Spleen (tissue), 11 donors: ENCODE measurements around the gene GRPR. TPM values are rescaled to one million over a fixed set of nuclear protein-coding genes. Genes with fewer than 3 reads are reported as not detected.

Experiments
- DNase-seq: peaks from one replicate; pipeline ENCODE4 v3.0.0-alpha.2; 2020
- H3K27ac ChIP-seq, 8 donors: fragments of 200-600 bp; sonication (generic) in 7 of 8; 1 replicate in 4 of 8; 2 replicates in 4 of 8; pipeline versions ENCODE4 v1.5.0 to v1.8.0; 2016 to 2021; ENCODE audit warnings: inconsistent platforms in 4 of 8, mild to moderate bottlenecking in 4 of 8, moderate library complexity in 1 of 8
- H3K27me3 ChIP-seq, 7 donors: fragments of 200-600 bp; sonication (generic) in 6 of 7; replicated peaks in 1 of 7; 1 replicate in 4 of 7; 2 replicates in 3 of 7; pipeline versions ENCODE4 v1.5.0 to v1.8.0; 2016 to 2021; ENCODE audit warnings: inconsistent platforms in 3 of 7, mild to moderate bottlenecking in 1 of 7
- H3K36me3 ChIP-seq, 6 donors: fragments of 200-600 bp; sonication (generic) in 5 of 6; 1 replicate in 4 of 6; 2 replicates in 2 of 6; pipeline versions ENCODE4 v1.5.0 to v1.8.0; 2016 to 2021; ENCODE audit warnings: inconsistent platforms in 2 of 6
- H3K4me1 ChIP-seq, 6 donors: fragments of 200-600 bp; sonication (generic) in 5 of 6; 1 replicate in 3 of 6; 2 replicates in 3 of 6; pipeline versions ENCODE4 v1.5.0 to v1.8.0; 2016 to 2021; ENCODE audit warnings: inconsistent platforms in 3 of 6
- H3K4me3 ChIP-seq, 8 donors: fragments of 200-600 bp; sonication (generic) in 7 of 8; 1 replicate in 4 of 8; 2 replicates in 4 of 8; pipeline versions ENCODE4 v1.5.0 to v1.8.0; 2016 to 2021; ENCODE audit warnings: inconsistent platforms in 4 of 8, mild to moderate bottlenecking in 4 of 8, moderate library complexity in 2 of 8
- H3K9me3 ChIP-seq, 8 donors: fragments of 200-600 bp; sonication (generic) in 7 of 8; 1 replicate in 4 of 8; 2 replicates in 4 of 8; pipeline versions ENCODE4 v1.5.0 to v1.8.0; 2016 to 2021; ENCODE audit warnings: inconsistent platforms in 4 of 8
- POLR2A ChIP-seq, 3 donors: fragments of 450-650 bp; IDR thresholded peaks; one replicate each; pipeline ENCODE4 v1.5.1; 2017; ENCODE audit warnings: antibody characterized with exemption in 3 of 3, mild to moderate bottlenecking in 1 of 3
- POLR2AphosphoS5 ChIP-seq, 3 donors: sonication (generic); formaldehyde crosslinking; IDR thresholded peaks; one replicate each; pipeline ENCODE4 v1.5.1; 2017; ENCODE audit warnings: antibody characterized with exemption in 3 of 3
- WGBS, 5 donors: extraction: QIAGEN DNeasy Blood & Tissue Kit in 3 of 5; methylation state at CpG; one replicate each; pipeline versions ENCODE4 v1.1.5 to v1.1.7; 2013 to 2018; 5-methylcytosine and 5-hydroxymethylcytosine counted together
- intact Hi-C: fragments of 100-400 bp; cut with DNase I; formaldehyde crosslinking; loops from one replicate; pipeline ENCODE4 v1.15.0; 2023; ENCODE audit warnings: low total_unique reads
- polyA plus RNA-seq, 3 donors: library from polyadenylated mRNA; stranded (reverse); fragments of 200-250 nt; gene quantifications; one replicate each; pipeline ENCODE4 v1.2.1, GENCODE V29; 2013
- total RNA-seq, 7 donors: library from RNA; depleted of rRNA in 3 of 7; stranded (reverse); fragments of >200 nt in 3 of 7; fragmentation: NEBNext Ultra II Directional in 4 of 7; extraction: Animal tissue kit (Norgen Biotek cat#: 25700) in 4 of 7; gene quantifications; one replicate each; pipeline versions ENCODE4 v1.1.0 to v1.2.1, GENCODE V29; 2016 to 2021
- TF ChIP-seq, protein P1 (sequence below), 11 experiments: fragments of 200-600 bp in 7 of 11; fragments of 450-650 bp in 4 of 11; sonication (generic) in 4 of 11; IDR thresholded peaks in 8 of 11; conservative IDR thresholded peaks in 3 of 11; 1 replicate in 7 of 11; 2 replicates in 4 of 11; pipeline versions ENCODE4 v1.4.0 to v1.8.0; 2016 to 2021; ENCODE audit warnings: antibody characterized with exemption in 11 of 11, inconsistent platforms in 4 of 11, mild to moderate bottlenecking in 1 of 11
- donor health status: healthy with polysubstance abuse.
- donor health status: DM: no; HTN: no; CAD: no; lungs with moderate emphysema.
- donor health status: DM: no; HTN: no; CAD: no.
- donor health status: Bipolar disorder and iron deficiency.
- donor health status: healthy.
- donor health status: DM: no; HTN: no; CAD: no.
- donor health status: DM: yes; HTN: yes; CAD: no.

GRPR gene
- total and polyA plus RNA-seq, 10 donors, result 0.06 to 0.47 (median 0.23) TPM; not detected in 6

DNA sequence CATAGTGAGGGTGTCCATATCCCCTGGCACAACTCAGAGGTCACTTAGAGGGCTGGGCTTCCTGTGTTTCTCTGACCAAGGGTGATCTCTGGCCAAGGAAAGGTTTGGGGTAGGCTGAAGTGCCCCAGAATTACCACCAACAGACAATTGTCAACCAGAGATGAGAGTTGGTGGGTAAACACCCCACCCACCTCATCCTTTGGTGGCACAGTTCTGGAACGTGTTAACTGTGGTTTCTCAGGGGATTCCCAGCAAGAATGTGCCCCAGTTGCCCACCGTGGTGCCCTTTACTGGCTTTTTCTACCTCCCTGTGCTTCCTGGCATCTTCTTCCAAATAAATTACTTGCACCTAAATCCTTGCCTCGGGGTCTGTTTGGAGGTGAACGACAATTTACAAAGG lies 17.1 kb downstream of the GRPR start:
- TF ChIP-seq POLR2A (IDR thresholded peaks at IDR 0.05), result no peak
- no peak for TF ChIP-seq POLR2AphosphoS5 (IDR thresholded peaks at IDR 0.05)
- TF ChIP-seq, protein P1, sequence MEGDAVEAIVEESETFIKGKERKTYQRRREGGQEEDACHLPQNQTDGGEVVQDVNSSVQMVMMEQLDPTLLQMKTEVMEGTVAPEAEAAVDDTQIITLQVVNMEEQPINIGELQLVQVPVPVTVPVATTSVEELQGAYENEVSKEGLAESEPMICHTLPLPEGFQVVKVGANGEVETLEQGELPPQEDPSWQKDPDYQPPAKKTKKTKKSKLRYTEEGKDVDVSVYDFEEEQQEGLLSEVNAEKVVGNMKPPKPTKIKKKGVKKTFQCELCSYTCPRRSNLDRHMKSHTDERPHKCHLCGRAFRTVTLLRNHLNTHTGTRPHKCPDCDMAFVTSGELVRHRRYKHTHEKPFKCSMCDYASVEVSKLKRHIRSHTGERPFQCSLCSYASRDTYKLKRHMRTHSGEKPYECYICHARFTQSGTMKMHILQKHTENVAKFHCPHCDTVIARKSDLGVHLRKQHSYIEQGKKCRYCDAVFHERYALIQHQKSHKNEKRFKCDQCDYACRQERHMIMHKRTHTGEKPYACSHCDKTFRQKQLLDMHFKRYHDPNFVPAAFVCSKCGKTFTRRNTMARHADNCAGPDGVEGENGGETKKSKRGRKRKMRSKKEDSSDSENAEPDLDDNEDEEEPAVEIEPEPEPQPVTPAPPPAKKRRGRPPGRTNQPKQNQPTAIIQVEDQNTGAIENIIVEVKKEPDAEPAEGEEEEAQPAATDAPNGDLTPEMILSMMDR (IDR thresholded peaks at IDR 0.05 in 8 of 11, conservative IDR thresholded peaks at IDR 0.05 in 3 of 11), result no peak
- H3K27me3 ChIP-seq, result peaks cover 0 to 23% (median 0%) of the 10 kb centered on the region in 7 donors
- no peak overlapping the region for H3K27ac ChIP-seq
- WGBS, 5 donors, result 47 to 57% (median 55%) methylated on average over 4 of the region's 4 CpGs
- intact Hi-C loops, result no loop called here
- no peak overlapping the region for H3K4me3 ChIP-seq
- H3K4me1 ChIP-seq, result no peaks in the 10 kb centered on the region
- peaks cover 0 to 4% (median 0%) of the 10 kb centered on the region in 8 donors for H3K9me3 ChIP-seq
- no peaks in the 10 kb centered on the region for H3K36me3 ChIP-seq
- no peak for DNase-seq

DNA sequence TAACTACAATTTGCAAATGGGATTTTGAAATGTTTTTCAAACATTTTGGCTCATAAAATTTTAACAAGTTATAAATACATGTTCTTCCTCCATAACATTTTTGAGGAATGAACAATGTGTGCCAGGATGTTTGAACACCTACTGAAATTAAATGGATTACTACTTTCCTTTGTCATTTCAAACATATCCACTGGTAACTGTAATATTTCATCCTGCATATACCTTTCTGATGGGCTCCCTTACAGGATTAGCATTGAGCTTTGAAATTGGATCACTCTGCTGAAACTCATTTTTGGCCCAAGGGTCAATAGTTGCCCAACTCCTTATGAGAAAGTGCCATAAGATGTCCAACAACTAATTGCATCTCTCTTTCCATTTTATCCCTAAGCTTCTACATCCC lies 17.6 kb downstream of the GRPR start:
- DNase-seq, result no peak
- H3K4me3 ChIP-seq, result no peak overlapping the region
- no peaks in the 10 kb centered on the region for H3K4me1 ChIP-seq
- peaks cover 0 to 4% (median 0%) of the 10 kb centered on the region in 8 donors for H3K9me3 ChIP-seq
- H3K27me3 ChIP-seq, result peaks cover 0 to 21% (median 0%) of the 10 kb centered on the region in 7 donors
- H3K27ac ChIP-seq, result no peak overlapping the region
- no peaks in the 10 kb centered on the region for H3K36me3 ChIP-seq
- intact Hi-C loops, result no loop called here
- no peak for TF ChIP-seq POLR2AphosphoS5 (IDR thresholded peaks at IDR 0.05)
- TF ChIP-seq, protein P1 (IDR thresholded peaks at IDR 0.05 in 8 of 11, conservative IDR thresholded peaks at IDR 0.05 in 3 of 11), result no peak
- TF ChIP-seq POLR2A (IDR thresholded peaks at IDR 0.05), result no peak

DNA sequence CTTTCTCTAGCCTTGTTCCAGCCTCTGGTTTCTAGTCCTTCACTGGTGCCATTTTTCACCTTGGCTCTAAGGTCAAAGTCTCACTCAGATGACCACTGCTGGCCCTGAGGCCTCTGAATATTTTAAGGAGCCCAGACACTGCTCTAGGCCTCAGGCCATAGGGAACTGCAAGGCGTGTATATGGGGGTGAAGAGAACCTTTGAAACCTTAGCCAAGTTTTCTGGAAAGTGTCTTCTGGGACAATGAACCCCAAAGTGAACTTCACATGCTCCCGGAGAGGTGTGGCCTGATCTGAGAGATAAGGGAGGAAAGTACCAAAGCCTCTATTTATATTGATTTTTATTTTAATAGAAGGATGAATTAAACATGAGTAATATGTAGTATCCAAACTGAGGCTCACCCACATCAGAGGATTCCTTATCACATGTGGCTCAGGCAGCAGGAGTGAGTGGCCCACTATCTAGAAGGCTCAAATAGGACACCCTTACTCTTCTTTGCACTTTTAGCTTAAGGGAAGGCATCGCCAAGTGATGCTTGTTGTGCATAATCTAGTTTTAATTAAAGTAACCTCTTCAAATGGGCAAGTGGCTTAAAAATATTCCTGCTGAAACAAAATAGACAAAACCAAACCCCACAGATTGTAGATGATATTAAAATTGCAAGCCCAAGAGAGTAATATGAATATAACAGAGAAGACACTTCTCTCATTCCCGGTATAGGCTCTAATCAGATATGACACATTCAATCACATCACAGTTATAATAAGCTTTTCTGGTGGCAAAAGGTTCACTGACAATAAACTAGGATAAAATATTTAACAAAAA lies 18.3 kb downstream of the GRPR start:
- 86 to 96% (median 87%) methylated on average over 4 of the region's 4 CpGs for WGBS, 5 donors
- peaks cover 0 to 4% (median 0%) of the 10 kb centered on the region in 8 donors for H3K9me3 ChIP-seq
- no peak for DNase-seq
- intact Hi-C loops, result no loop called here
- no peaks in the 10 kb centered on the region for H3K4me1 ChIP-seq
- H3K36me3 ChIP-seq, result no peaks in the 10 kb centered on the region
- H3K27me3 ChIP-seq, result peaks cover 0 to 15% (median 0%) of the 10 kb centered on the region in 7 donors
- no peak overlapping the region for H3K27ac ChIP-seq
- no peak for TF ChIP-seq POLR2AphosphoS5 (IDR thresholded peaks at IDR 0.05)
- TF ChIP-seq POLR2A (IDR thresholded peaks at IDR 0.05), result no peak
- TF ChIP-seq, protein P1 (IDR thresholded peaks at IDR 0.05 in 8 of 11, conservative IDR thresholded peaks at IDR 0.05 in 3 of 11), result no peak
- no peak overlapping the region for H3K4me3 ChIP-seq

DNA sequence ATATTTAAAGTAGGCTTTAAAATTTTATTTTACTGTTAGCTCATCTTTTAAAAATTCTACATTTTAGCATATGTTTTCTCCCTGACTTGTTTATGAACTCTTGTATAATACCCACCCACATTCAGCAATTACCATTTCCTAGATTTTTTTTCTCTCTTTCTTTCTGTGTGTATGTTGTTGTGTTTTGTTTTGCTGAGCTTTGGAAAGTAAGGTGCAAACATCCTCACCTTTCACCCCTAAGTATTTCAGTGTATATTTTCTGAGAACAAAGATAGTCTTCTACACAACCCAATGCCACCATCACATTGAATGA lies 18.8 kb downstream of the GRPR start:
- no peak overlapping the region for H3K4me3 ChIP-seq
- H3K4me1 ChIP-seq, result no peaks in the 10 kb centered on the region
- TF ChIP-seq, protein P1 (IDR thresholded peaks at IDR 0.05 in 8 of 11, conservative IDR thresholded peaks at IDR 0.05 in 3 of 11), result no peak
- no peak for TF ChIP-seq POLR2AphosphoS5 (IDR thresholded peaks at IDR 0.05)
- no peak for TF ChIP-seq POLR2A (IDR thresholded peaks at IDR 0.05)
- intact Hi-C loops, result no loop called here
- peaks cover 0 to 4% (median 0%) of the 10 kb centered on the region in 8 donors for H3K9me3 ChIP-seq
- H3K27ac ChIP-seq, result no peak overlapping the region
- no peak for DNase-seq
- peaks cover 0 to 12% (median 0%) of the 10 kb centered on the region in 7 donors for H3K27me3 ChIP-seq
- no peaks in the 10 kb centered on the region for H3K36me3 ChIP-seq
